GM18858 (cell line): ENCODE data around the gene CCDC127.
"Not testable (repeated sequence)": the region's sequence is repeated elsewhere in the genome, so short reads cannot be mapped to it uniquely, and the experiment has no call there.

ENCODE experiments used
- ATAC-seq: cut with Tn5 transposase; IDR thresholded peaks from one replicate; pipeline ENCODE4 v1.9.1; 2021; ENCODE audit not compliant: unreplicated experiment

Gene CCDC127

GRCh38 chr5:204462-204861 is 13.5 kb downstream of the CCDC127 start:
- no peak for ATAC-seq

DNA sequence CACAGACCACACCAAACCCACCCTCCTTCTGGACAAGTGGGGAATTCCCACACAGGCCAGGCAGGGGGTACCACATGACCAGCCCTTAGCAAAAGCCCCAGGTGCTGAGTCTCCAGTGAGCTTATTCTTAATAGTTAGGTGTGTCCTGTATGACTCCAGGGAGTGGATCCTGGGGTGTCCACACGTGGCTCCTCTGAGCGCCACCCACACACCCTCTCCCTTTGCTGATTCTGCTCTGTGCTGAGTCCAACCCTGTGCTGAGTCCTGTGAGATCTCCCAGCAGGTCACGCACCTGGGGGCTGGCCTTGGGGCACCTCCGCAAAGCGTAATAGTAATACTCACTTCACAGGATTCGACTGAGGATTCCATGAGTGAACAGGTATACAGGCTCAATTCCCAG is 14.0 kb downstream of the CCDC127 start:
- no peak for ATAC-seq

DNA sequence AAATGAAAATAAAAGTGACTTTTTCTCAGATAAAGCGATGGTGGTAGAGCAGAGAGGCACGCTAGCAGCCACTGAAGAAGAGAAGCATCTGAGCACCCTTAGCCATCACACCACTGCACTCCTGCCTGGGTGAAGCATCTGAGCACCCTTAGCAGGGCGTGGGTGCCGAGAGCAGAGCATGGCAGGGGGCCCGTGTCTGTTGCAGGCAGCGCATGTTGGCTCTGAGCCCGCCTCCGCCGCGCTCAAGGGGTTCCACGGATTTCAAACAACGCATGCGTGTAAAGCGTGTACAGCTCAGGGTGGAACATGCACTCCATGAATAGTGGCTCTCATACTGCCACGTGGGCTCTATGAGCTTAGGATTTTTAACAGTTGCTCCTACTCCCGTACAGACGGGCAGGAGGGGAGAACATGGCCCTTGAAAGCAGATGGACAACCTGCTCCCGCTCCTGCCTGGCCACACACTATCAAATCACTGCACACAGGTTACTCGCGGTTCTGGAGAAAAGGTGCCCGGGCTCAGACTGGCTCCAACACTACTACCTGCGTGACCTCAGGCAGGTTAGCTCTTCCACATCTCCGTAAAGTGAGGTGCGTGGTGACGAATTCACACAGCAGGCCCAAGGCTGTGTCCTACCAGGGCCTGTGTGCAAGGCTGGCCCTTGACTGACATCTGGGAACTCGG is 14.6 kb downstream of the CCDC127 start:
- ATAC-seq, result no peak

DNA sequence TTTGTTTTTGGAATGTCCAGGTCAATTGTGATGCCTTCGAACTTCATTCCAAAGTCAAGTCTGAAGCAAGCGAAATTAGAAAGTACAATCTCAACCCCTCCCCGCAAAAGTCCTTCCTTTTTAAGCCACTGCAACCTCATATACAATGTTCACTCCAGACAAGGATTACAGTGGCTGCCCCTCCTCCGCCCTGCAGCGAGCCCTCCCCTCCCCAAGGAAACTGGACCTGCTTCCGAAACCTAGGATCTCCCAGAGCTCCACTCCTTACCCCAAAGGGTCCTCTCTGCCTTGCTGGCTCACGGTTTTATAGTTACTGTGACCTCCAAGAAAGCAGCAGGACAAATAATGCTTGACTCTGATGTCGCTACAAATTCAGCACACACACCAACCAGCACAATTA is 16.3 kb downstream of the CCDC127 start:
- ATAC-seq, result no peak

- ATAC-seq, result no peak
Measured at GRCh38 chr5:200985-201384, 17.0 kb downstream of the CCDC127 start.

DNA sequence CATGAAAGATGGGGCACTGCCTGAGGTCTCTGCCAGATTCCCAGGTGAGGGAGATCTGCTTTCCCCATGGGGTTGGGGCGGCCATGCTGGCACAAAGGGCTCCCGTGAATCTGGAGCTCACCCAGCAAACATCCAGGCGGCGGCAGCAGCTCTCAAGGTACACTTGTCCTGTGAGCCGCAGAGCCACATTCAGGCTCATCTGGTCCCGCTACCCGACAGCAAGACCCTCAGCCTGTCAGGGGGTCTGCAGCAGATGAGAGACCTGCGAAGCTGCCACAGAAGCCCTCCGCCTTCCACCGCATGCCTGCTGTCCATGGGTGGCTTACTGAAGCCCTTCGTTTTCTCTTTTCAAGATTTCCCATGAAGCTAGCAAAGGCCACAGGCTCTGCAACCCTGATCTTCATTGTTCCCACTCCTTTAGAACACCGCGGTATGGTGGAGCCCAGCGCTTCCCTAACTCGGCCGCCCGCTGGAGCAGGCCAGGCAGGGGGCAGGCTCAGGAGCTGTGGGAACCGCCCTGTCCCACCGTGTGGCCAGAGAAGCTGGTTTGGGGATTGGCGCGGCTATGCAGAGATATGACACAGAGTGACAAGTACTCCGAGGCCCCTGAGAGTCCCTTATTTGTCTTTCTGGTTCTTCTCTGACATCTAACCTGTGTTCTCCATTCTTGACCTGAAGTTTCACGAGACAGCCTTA is 17.9 kb downstream of the CCDC127 start:
- no peak for ATAC-seq

GRCh38 chr5:199197-199949 is 18.6 kb downstream of the CCDC127 start:
- no peak for ATAC-seq

DNA sequence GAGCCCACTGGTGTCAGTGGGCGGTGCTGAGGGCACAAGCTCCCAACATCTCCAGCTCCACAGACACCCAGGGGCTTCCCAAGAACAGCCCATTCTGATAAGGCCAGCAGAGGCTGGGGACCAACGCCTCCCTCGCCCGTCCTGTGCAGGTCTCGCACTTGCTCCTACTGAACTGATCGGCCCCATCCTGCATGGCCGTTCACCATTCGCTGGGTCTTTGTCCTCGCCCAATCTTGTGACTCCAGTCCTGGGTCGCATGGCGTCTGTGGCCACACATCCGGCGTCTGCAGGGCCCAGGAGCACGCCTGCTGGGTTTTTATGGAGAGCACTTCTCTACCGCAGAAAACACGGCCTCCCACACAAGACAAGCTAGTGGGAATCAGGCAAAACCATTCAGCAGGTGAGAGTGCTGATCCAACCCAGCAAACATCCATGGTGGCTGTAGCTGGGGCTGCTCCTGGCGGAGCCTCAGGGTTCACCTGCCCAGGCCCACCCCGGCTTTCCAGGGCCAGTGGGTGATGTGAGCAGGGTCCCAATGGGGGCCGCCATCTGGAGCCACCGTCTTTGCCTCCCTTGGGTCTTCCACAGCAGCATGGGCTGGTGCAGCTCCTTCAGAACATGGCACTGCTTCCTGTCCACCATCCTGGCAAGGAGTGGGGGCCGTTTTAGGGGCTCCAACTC is 19.3 kb downstream of the CCDC127 start:
- ATAC-seq, result no peak

DNA sequence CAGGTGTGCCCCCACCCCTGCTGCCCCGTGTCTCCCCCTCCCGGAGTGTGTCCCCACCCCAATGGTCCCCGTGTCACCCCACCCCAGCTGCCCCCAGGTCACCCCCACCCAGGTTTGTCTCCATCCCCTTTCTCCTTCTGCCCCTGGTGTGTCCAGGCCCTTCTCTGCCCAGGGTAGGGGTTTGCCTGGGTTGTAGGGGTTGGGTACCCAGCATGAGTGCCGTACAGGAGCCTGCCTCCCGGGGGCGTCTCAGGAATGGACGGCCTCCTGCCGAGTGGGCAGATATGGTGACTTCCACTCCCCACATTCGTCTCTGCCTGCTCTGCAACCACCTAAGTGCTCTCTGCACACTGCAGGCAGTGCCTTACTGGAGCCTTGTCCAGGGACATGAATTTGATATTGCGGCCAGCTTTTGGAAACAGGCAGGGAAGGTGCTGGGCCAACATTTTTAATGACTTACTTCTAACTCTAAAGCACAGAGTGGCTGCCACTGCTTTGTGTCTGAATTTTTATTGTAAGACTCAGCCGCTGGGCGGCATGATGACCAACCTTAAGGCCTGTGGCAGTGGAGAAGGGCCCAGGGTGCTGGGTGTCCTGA is 20.0 kb downstream of the CCDC127 start:
- ATAC-seq, result no peak

GRCh38 chr5:197031-197430 is 20.9 kb downstream of the CCDC127 start:
- not testable (repeated sequence) for ATAC-seq

- ATAC-seq, result no peak
Measured at GRCh38 chr5:196350-196749, 21.6 kb downstream of the CCDC127 start.

- no peak for ATAC-seq
Measured at GRCh38 chr5:195401-196160, 22.4 kb downstream of the CCDC127 start.

DNA sequence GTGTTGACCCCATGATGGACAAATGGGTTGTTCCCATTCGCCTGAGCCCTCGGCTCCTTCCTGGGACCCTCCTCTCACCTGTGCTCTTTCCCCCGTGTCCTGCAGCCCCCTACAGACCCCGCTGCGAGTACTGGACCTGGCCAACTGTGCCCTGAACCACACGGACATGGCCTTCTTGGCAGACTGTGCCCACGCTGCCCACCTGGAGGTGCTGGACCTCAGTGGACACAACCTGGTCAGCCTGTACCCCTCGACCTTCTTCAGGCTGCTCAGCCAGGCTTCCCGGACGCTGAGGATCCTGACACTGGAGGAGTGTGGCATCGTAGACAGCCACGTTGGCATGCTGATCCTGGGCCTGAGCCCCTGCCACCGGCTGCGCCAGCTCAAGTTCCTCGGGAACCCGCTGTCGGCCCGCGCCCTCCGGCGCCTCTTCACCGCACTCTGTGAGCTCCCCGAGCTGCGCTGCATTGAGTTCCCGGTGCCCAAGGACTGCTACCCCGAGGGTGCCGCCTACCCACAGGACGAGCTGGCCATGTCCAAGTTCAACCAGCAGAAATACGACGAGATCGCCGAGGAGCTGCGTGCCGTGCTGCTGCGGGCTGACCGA is 23.2 kb downstream of the CCDC127 start:
- ATAC-seq, result no peak

DNA sequence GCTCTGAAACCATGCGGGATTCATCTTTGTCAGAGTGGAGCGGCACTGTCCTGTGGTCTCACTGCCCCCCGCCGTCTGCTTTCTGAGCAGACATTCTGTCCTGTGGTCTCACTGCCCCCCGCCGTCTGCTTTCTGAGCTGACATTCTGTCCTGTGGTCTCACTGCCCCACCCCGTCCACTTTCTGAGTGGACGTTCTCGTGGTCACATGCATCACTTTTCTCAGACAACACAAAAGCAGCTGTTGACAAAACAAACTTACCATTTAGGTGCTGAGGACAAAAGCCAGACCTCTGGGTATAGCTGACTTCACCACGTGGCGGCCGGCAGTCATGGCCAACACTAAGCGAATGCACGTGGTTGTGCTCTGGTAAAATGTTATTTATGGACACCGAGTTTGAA is 23.9 kb downstream of the CCDC127 start:
- no peak for ATAC-seq

DNA sequence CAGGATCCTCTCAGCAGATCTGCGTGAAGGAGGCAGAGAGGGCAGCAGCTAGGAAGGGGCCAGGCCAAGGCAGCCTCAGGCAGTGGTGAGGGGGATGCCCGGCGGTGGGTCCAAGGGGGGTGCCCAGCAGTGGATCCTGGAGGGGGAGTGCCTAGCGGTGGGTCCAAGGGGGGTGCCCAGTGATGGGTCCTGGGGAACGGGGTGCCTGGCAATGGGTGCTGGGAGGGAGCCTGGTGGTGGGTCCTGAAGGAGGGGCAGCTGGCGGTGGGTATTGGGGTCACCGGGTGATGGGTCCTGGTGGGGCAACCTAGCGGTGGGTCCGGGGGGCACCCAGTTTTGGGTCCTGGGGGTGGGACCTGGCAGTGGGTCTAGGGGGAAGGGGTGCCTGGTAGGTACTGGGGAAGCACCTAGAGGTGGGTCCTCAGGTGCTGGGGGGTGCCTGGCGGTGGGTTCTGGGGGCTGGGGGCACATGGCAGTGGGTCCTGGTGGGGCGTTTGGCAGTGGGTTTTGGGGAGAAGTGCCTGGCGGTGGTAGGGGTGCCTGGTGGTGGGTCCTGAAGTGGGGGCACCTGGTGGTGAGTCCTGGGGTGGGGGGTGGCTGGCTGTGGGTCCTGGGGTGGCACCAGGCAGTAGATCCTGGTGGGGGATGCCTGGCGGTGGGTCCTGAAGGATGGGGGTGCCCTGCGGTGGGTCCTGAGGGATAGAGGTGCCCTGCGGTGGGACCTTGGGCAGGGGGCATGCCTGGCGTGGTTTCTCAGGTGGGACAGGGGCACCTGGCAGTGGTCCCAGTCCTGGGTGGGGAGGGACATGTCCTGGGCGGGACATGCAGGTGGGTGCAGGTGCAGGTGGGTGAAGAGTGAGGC is 24.8 kb downstream of the CCDC127 start:
- ATAC-seq, result no peak

DNA sequence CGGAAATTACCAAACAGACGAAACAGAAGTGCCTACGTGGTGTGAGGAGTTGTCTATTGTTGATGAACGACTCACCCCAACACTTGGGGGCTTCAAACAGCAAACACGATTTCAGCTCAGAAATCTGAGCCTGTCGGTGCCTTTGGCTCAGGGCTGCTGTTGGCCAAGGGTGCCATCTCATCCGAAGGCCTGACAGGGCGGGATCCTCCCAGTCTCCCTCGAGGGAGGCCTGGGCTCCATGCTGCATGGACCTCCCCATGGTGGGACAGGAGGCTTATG is 25.3 kb downstream of the CCDC127 start:
- no peak for ATAC-seq

- no peak for ATAC-seq
Measured at GRCh38 chr5:191949-192690, 25.8 kb downstream of the CCDC127 start.
